ENCODE data around the gene DGKD.
A peak's percentile ranks its signal among the peaks of the same experiment; 100 is the strongest.

The DGKD gene

GRCh38 chr2:233351423-233351822 is 2.9 kb upstream of the DGKD start:
- no peaks in the 10 kb centered on the region for H3K9me2 ChIP-seq (replicated peaks; ENCODE audit: insufficient read depth, low read length)
- no peaks in the 10 kb centered on the region for H4K20me1 ChIP-seq (ENCODE audit: insufficient read depth, low read length)
- TF ChIP-seq EZH2 (optimal IDR thresholded peaks at IDR 0.05; ENCODE audit: low read depth, low read length) (no peak), EZH2phosphoT487 (IDR thresholded peaks at IDR 0.05; ENCODE audit: low read length) (no peak)
- TF ChIP-seq, protein P1, sequence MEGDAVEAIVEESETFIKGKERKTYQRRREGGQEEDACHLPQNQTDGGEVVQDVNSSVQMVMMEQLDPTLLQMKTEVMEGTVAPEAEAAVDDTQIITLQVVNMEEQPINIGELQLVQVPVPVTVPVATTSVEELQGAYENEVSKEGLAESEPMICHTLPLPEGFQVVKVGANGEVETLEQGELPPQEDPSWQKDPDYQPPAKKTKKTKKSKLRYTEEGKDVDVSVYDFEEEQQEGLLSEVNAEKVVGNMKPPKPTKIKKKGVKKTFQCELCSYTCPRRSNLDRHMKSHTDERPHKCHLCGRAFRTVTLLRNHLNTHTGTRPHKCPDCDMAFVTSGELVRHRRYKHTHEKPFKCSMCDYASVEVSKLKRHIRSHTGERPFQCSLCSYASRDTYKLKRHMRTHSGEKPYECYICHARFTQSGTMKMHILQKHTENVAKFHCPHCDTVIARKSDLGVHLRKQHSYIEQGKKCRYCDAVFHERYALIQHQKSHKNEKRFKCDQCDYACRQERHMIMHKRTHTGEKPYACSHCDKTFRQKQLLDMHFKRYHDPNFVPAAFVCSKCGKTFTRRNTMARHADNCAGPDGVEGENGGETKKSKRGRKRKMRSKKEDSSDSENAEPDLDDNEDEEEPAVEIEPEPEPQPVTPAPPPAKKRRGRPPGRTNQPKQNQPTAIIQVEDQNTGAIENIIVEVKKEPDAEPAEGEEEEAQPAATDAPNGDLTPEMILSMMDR (IDR thresholded peaks at IDR 0.05; ENCODE audit: low read length), result no peak
- DNase-seq, result no peak
- H3K4me1 ChIP-seq (ENCODE audit: low read length), result peaks cover 42% of the 10 kb centered on the region
- no peak overlapping the region for H3K27ac ChIP-seq (ENCODE audit: low read length)
- H3K4me3 ChIP-seq (ENCODE audit: low read length), result no peak overlapping the region
- H3K9ac ChIP-seq (ENCODE audit: low read length), result no peak overlapping the region
- no peaks in the 10 kb centered on the region for H3K36me3 ChIP-seq (replicated peaks; ENCODE audit: insufficient read depth, low read length)
- H3K9me3 ChIP-seq (replicated peaks; ENCODE audit: insufficient read depth, low read length), result no peaks in the 10 kb centered on the region
- no peaks in the 10 kb centered on the region for H3K27me3 ChIP-seq (replicated peaks; ENCODE audit: insufficient read depth, low read length)
- H3K79me2 ChIP-seq (ENCODE audit: low read length), result peaks cover 16% of the 10 kb centered on the region
- H3K4me2 ChIP-seq (ENCODE audit: low read depth, low read length), result no peak overlapping the region
- no peak overlapping the region for H2AFZ ChIP-seq (ENCODE audit: low read length)
- H3F3A ChIP-seq (ENCODE audit: insufficient read depth, low read length), result peaks cover 9% of the 10 kb centered on the region

DNA sequence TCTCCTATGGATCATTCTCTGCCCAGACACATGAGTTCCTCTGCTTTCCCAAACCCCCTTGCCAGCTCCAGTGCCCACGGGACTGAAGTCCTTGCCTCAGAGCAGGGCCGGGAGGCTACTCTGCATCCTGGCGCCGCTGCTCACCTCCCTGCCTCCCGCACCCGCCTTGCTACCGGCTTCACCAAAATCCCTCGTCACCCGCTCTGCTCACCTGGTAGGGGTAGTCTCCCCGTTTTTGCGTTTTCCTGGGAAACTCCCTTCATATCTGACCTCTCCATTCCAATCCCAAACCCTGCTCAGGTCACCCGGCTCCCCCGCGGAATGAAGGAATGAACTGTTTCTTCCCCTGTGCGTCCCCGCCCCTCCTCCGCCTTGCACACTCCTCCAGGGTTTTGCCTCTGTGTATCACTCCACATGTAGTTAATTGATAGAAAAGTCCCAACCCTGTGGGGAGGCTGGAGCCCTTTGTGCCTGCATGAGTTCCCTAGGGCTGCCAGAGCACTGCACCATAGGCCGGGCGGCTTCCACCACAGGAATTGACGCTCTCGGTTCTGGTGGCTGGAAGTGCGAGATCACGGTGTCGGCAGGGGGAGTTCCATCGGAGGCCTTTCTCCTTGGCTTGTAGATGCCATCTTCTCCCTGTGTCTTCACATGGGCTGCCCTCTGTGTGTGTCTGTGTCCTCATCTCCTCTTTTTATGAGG is 2.0 kb upstream of the DGKD start:
- Histone ChIP-seq H3K4me1 (ENCODE audit: low read length) (peaks cover 49% of the 10 kb centered on the region), H3K9me3 (replicated peaks; ENCODE audit: insufficient read depth, low read length) (no peaks in the 10 kb centered on the region), H3K36me3 (replicated peaks; ENCODE audit: insufficient read depth, low read length) (no peaks in the 10 kb centered on the region), H3F3A (ENCODE audit: insufficient read depth, low read length) (peaks cover 9% of the 10 kb centered on the region), H2AFZ (ENCODE audit: low read length) (no peak overlapping the region), H3K9me2 (replicated peaks; ENCODE audit: insufficient read depth, low read length) (no peaks in the 10 kb centered on the region), H3K4me3 (ENCODE audit: low read length) (no peak overlapping the region), H3K27ac (ENCODE audit: low read length) (no peak overlapping the region), H4K20me1 (ENCODE audit: insufficient read depth, low read length) (no peaks in the 10 kb centered on the region), H3K79me2 (ENCODE audit: low read length) (peaks cover 25% of the 10 kb centered on the region), H3K4me2 (ENCODE audit: low read depth, low read length) (no peak overlapping the region), H3K27me3 (replicated peaks; ENCODE audit: insufficient read depth, low read length) (no peaks in the 10 kb centered on the region), H3K9ac (ENCODE audit: low read length) (no peak overlapping the region)
- no peak for DNase-seq
- no peak for TF ChIP-seq EZH2phosphoT487 (IDR thresholded peaks at IDR 0.05; ENCODE audit: low read length)
- TF ChIP-seq, protein P1 (IDR thresholded peaks at IDR 0.05; ENCODE audit: low read length), result no peak
- no peak for TF ChIP-seq EZH2 (optimal IDR thresholded peaks at IDR 0.05; ENCODE audit: low read depth, low read length)

DNA sequence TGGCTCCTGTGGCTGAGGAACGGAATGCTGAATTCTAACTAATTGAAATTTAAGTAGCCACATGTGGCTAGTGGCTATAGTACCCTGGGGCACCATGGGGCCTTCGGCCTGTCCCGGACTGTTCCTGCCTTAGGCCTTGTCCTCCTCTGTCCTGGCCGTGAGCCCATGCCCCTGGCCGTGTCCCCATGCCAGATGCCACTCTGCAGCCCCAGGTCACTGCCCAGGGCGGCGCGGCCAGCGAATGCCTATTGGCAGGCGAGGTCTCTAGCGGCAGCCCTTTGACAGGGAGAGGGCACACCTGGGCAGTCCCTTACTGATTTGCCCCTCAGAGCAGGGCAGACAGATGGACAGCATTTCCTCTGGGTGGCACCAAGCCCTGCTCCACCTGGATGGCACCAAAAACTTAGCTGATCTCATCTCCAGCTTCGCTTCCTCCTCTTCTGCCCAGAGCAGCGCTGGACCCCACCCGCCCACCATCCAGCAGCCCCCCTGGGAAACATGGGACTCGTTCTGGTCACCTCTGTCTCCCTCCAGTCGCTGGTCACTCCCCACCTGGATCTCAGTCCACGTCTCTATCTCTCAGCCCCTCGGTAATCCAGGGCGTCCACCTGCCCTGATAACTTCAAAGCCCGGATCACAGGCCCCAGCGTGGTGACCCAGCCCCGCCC is 1.1 kb upstream of the DGKD start:
- Histone ChIP-seq H3K4me3 (ENCODE audit: low read length) (peak overlapping the region; percentile 69), H3K4me1 (ENCODE audit: low read length) (peaks cover 49% of the 10 kb centered on the region), H3K27me3 (replicated peaks; ENCODE audit: insufficient read depth, low read length) (no peaks in the 10 kb centered on the region)

More for the DNA sequence above, 1.1 kb upstream of the DGKD start:
- Histone ChIP-seq H2AFZ (ENCODE audit: low read length) (peak overlapping the region; percentile 91), H3K27ac (ENCODE audit: low read length) (peak overlapping the region; percentile 78; the same call in 1 of the 2 replicates), H3K9ac (ENCODE audit: low read length) (peak overlapping the region; percentile 54; the same call in 1 of the 2 replicates), H3K4me2 (ENCODE audit: low read depth, low read length) (peak overlapping the region; percentile 81), H3K79me2 (ENCODE audit: low read length) (peaks cover 34% of the 10 kb centered on the region), H4K20me1 (ENCODE audit: insufficient read depth, low read length) (no peaks in the 10 kb centered on the region), H3F3A (ENCODE audit: insufficient read depth, low read length) (peaks cover 9% of the 10 kb centered on the region), H3K9me3 (replicated peaks; ENCODE audit: insufficient read depth, low read length) (no peaks in the 10 kb centered on the region), H3K36me3 (replicated peaks; ENCODE audit: insufficient read depth, low read length) (no peaks in the 10 kb centered on the region), H3K9me2 (replicated peaks; ENCODE audit: insufficient read depth, low read length) (no peaks in the 10 kb centered on the region)
- DNase-seq, result no peak
- TF ChIP-seq, protein P1 (IDR thresholded peaks at IDR 0.05; ENCODE audit: low read length), result no peak
- no peak for TF ChIP-seq EZH2 (optimal IDR thresholded peaks at IDR 0.05; ENCODE audit: low read depth, low read length)
- no peak for TF ChIP-seq EZH2phosphoT487 (IDR thresholded peaks at IDR 0.05; ENCODE audit: low read length)

All from MM.1S (cell line).